Transverse colon (tissue), 4 donors: ENCODE results near the gene C12orf56.

Experiments
- EP300 ChIP-seq: sonication (generic); formaldehyde crosslinking; IDR thresholded peaks from one replicate; pipeline ENCODE4 v1.6.1; 2017; ENCODE audit warnings: antibody characterized with exemption, low read depth
- POLR2A ChIP-seq: fragments of 450-650 bp; IDR thresholded peaks from one replicate; pipeline ENCODE4 v1.6.1; 2016; ENCODE audit warnings: antibody characterized with exemption, mild to moderate bottlenecking, moderate library complexity
- POLR2AphosphoS5 ChIP-seq, 3 donors: sonication (generic); formaldehyde crosslinking; IDR thresholded peaks; one replicate each; pipeline ENCODE4 v1.6.1; 2016; ENCODE audit warnings: antibody characterized with exemption in 3 of 3
- TF ChIP-seq, protein P1 (sequence below), 5 experiments: fragments of 200-600 bp in 3 of 5; fragments of 450-650 bp in 2 of 5; sonication (generic) in 3 of 5; IDR thresholded peaks; 1 replicate in 2 of 5; 2 replicates in 3 of 5; pipeline ENCODE4 v1.5.1; 2016 to 2017; ENCODE audit warnings: antibody characterized with exemption in 5 of 5, inconsistent platforms in 3 of 5, mild to moderate bottlenecking in 2 of 5, moderate library complexity in 1 of 5

DNA sequence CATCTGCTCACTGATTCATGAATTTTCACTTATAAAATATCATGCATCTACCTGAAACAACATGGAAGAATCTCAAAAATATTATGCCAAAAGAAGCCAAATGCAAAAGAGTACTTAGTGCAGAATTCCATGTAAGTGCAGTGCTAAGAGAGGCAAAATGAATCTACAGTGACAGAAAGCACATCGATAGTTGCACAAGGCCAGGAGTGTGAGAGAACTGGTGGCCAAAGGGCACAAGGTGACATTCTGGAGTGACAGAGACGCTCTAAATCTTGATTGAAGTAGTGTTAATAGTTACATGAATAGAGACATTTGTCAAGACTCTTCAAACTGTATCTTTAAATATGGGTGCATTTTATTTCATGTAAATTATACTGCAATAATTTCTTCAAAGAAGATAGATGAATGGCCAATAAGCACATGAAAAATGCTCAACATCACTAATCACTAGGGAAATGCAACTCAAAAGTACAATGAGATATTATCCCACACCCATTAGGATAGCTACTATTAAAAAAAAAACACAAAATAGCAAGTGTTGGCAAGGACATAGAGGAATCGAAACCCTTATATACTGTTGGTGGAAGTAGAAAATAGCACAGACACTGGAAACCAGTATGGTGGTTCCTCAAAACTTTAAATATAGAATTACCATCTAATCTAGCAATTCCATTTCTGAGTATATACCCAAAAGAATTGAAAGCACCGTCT lies 96.7 kb downstream of the C12orf56 start:
- TF ChIP-seq, protein P1, sequence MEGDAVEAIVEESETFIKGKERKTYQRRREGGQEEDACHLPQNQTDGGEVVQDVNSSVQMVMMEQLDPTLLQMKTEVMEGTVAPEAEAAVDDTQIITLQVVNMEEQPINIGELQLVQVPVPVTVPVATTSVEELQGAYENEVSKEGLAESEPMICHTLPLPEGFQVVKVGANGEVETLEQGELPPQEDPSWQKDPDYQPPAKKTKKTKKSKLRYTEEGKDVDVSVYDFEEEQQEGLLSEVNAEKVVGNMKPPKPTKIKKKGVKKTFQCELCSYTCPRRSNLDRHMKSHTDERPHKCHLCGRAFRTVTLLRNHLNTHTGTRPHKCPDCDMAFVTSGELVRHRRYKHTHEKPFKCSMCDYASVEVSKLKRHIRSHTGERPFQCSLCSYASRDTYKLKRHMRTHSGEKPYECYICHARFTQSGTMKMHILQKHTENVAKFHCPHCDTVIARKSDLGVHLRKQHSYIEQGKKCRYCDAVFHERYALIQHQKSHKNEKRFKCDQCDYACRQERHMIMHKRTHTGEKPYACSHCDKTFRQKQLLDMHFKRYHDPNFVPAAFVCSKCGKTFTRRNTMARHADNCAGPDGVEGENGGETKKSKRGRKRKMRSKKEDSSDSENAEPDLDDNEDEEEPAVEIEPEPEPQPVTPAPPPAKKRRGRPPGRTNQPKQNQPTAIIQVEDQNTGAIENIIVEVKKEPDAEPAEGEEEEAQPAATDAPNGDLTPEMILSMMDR (IDR thresholded peaks at IDR 0.05) = no peak
- TF ChIP-seq POLR2AphosphoS5 (IDR thresholded peaks at IDR 0.05) (no peak), POLR2A (no peak), EP300 (no peak)
